SKM-1 (cell line): ENCODE measurements around the gene ALOX12B.
"Not testable (repeated sequence)": the region's sequence is repeated elsewhere in the genome, so short reads cannot be mapped to it uniquely, and the experiment has no call there.

Source experiments
- DNase-seq: peaks from one replicate; lab custom pipeline; 2025; ENCODE audit not compliant: unreplicated experiment; lab: John Stamatoyannopoulos, UW

The ALOX12B gene

DNA sequence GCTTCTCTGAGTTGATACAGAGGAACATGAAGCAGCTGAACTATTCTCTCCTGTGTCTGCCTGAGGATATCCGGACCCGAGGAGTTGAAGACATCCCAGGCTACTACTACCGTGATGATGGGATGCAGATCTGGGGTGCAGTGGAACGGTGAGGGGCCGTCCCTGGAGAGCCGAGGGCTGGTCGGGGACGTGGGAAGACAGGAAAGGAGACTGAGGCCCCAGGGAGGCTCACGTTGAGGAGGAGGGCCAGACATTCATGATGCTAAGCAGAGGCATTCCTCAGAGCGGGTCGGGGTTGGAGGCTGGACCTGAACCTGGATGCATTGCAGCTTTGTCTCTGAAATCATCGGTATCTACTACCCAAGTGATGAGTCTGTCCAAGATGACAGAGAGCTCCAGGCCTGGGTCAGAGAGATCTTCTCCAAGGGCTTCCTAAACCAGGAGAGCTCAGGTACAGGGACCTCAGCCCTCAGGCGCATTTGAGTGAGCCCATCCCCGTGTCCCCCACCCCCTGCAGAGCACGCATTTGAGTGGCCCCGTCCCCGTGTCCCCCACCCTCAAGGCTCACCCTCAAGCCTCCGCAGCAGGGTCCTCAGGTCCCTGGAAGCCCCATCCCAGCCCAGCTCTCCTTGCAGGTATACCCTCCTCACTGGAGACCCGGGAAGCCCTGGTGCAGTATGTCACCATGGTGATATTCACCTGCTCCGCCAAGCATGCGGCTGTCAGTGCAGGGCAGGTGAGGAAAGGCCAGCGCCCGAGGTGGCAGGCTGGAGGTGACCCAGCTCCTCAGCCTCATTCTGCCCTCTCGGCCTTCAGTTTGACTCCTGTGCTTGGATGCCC is 40.4 kb downstream of the ALOX12B start:
- DNase-seq, result no peak

GRCh38 chr17:8046306-8046928 is 41.1 kb downstream of the ALOX12B start:
- DNase-seq, result no peak

DNA sequence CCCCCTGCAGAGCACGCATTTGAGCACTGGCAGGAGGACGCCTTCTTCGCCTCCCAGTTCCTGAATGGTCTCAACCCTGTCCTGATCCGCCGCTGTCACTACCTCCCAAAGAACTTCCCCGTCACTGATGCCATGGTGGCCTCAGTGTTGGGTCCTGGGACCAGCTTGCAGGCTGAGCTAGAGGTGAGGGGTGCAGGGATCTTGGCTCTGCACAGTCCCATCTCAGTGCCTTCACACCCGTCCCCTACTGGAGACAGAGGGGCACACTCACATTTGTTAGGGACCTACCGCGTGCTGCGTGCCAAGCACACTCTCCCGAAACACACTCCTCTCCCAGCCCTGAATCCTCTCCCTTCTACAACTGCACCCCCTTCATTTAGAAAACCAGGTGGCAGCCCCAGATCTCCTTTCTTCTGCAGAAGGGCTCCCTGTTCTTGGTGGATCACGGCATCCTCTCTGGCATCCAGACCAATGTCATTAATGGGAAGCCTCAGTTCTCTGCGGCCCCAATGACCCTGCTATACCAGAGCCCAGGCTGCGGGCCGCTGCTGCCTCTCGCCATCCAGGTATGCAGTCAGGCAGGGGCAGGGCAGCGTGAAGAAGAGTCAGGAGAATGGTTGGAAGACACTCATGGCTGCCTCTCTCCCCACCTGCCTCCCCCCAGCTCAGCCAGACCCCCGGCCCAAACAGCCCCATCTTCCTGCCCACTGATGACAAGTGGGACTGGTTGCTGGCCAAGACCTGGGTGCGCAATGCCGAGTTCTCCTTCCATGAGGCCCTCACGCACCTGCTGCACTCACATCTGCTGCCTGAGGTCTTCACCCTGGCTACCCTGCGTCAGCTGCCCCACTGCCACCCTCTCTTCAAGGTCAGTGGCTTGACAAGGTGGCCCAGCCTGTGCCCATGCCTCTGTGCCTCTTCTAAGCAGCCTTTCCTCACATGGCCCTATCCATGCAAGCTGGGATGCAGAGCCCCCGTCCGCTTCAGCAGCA is 42.4 kb downstream of the ALOX12B start:
- no peak for DNase-seq

GRCh38 chr17:8041979-8042378 is 45.5 kb downstream of the ALOX12B start:
- no peak for DNase-seq

- peak; percentile 12 for DNase-seq
Observed at GRCh38 chr17:8041249-8041928, 46.1 kb downstream of the ALOX12B start.

- no peak for DNase-seq
Observed at GRCh38 chr17:8039611-8040168, 47.8 kb downstream of the ALOX12B start.

GRCh38 chr17:8038954-8039610 is 48.4 kb downstream of the ALOX12B start, which contains the start of gene ALOX15B:
ALOX15B (plus strand) TSS chr17:8039059; CDS start chr17:8039156, 97 bp downstream.
- DNase-seq, result no peak

GRCh38 chr17:8032442-8032841 is 55.1 kb downstream of the ALOX12B start:
- no peak for DNase-seq

DNA sequence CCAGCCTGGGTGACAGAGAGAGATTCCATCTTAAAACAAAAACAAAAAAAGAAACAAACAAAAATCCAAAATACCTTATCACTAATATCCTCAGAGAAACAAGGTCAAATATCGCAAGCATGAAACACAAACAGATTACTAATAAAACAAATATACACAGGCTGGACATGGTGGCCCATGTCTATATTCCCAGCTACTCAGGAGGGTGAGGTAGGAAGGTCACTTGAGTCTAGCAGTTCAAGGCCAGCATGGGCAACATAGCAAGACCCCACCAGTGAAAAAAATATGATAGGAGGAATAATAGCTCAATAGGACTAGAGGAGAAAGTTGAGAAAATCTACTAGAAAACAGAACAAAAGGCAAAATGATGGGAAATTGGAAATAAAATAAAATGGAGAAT is 55.6 kb downstream of the ALOX12B start:
- no peak for DNase-seq

DNA sequence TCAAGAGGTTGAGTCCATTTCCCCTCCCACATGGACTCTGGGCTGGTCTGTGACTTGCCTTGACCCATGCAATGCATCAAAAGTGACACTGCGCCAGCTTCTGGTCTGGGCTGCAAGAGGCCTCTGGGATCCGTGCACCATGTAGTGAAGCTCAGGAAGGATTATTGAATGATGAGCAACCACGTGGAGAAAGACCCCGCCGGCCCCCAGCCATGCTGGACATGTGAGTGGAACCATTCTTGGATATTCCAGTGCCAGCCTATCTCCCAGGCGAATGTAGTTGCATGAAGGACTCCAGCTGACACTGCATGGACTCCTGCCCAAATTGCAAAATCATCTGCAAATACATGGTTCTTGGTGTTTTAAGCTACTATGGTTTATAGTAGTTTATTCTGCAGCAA is 56.3 kb downstream of the ALOX12B start:
- DNase-seq, result no peak

DNA sequence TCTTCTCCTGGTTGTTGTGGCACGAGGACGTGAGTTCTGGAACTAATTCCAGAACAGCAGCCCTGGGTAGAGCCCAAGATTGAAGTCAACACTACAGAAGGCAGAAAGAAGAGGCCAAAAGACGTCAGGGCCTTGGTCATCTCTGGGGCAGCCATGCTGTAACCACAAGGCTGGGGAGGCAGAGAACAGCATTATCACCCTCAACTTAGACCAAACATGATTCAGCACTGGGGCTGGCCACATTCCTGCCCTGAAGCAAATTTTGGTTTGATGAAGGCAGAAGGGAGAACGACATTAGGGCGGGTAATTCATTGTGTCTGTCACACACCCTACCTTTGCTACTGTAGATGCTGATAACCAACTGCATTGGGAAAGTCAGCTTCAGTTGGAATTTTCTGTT is 58.4 kb downstream of the ALOX12B start:
- no peak for DNase-seq

DNA sequence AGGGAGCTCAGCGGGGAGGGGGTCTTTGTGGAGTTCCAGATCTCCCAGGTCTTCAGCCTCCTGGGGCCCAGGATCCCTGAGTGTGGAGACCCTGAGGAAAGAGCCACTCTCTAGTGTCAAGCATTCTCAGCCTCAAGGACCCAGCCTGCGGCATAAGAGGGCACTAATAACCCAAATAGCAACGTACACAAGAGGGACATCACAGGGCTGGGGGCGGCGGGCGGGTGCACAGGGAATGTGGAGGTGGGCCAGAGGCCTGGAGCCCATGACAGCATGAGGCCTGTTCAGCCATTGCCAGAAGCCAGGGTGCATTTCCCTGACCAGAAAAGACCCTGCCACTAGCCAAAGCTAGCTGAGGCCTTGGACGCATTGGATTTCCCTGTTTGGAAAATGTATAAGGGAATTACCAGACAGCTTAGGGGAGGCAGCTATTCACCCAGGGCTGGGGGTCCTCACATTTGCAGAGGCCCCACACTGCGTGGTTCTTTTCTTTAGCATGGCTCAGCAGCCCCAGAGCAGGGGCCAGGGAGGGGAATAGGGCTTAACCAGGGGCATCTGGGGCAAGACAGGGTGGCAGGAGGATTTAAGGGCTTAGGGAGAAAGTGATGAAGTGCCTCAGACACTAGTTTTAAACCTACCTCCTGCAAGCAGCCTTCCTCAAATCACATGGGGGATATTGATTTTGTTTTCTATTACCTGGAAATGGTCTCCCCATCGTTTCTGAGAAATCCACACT is 62.2 kb downstream of the ALOX12B start:
- DNase-seq, result no peak

GRCh38 chr17:8024161-8024560 is 63.4 kb downstream of the ALOX12B start:
- not testable (repeated sequence) for DNase-seq
